Left forelimb (tissue), 1 donor: ENCODE results near the gene NIPSNAP2.
"Not testable (repeated sequence)": the region's sequence is repeated elsewhere in the genome, so short reads cannot be mapped to it uniquely, and the experiment has no call there.

Experiments
- DNase-seq: peaks from one replicate; pipeline ENCODE4 v3.0.0-alpha.2; 2018; ENCODE audit warnings: low spot score

The NIPSNAP2 gene

DNA sequence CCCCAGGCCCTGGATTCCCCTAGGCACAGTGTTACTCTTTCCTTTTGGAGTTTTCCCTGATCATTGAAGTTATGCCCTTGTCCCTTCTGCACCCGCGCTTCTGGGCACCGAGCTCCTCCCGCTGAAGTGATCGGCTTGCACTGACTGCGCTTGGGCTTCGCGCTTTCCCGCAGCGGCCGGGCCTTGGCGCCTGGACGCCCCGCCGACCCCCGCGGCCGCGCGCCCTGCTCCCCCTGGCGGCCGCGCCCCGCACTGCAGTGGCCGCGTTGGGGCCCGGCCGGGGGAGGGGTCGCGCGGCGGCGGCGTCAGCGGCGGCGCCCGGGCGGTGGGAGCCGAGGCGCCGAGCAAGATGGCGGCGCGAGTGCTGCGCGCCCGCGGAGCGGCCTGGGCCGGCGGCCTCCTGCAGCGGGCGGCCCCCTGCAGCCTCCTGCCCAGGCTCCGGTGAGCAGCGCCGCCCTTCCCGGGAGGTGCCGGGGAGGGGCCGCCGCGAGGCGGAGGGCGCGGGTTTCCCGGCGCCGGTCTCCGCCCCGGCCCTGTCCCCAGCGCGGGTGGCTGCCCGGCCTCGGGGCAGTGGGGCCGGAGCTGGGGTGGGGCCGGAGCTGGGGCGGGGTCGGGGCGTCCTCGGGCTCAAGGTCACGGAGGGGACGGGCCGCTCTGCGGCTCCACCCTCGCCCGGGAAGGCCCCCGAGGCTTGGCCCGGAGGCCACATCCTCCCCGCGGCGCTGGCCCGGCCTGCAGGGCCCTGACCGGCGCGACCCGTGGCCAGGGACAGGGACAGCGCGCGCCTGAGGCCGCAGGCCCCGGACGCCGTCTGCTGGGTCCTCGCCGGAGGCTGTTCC is at the start of gene NIPSNAP2:
Gene NIPSNAP2 (plus strand): TSS at position 325 of the 839 bp plus-strand sequence. CDS start 25 bp downstream, at position 350.
- DNase-seq = peak; percentile 86

DNA sequence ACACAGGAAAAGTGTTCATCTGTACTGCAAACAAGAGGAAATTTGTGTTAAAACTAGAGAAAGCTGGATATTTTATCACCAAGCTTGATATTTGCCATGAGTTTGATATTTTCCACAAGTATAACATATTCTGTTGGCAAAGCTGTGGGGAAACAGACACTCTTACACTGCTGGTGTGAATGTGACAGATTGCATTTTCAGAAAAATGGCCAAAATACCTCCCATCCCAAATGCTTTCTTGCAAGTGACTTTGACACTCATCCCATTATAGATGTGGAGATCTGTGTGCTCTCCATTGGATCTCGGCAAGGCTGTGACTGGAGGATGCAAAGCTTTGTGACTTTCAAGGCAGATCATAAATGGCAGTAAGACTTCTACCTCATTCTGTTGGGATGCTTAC is 46.6 kb upstream of the NIPSNAP2 start:
- DNase-seq = no peak

DNA sequence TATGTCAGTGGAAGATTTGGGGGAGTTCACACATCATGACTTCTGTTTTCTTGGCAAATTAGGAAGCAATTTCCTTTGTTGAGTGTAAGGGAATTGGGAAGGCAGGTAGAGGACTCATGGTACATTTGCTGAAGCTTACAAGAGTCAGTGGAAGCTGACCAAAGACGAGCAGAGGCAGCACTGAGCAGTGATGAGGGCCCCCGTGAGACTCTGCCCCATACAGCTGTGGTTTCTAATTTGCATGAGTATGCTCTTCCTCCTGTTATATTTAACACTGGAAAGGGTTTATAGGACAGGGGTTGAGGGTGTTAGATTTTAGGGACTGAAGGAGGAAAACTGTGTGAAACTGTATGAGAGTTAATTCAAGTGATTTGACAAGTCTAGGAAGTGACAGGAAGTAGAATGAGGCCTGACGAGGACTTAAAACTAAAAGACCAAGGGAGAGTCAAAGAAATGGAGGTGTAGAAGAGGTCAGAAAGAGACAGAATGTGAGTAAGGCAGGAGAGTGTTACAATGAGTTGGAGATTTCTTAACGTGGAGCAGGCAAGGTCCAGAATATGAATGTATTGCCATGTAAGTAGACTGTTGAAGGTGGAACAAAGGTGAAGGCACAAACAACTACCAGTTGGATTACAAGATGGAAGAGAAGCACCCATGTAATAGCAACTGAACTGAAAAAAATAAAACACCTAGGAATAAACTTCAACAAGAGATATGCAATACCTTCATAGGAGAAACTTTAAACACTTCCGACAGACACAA is 36.2 kb upstream of the NIPSNAP2 start:
- DNase-seq = no peak

DNA sequence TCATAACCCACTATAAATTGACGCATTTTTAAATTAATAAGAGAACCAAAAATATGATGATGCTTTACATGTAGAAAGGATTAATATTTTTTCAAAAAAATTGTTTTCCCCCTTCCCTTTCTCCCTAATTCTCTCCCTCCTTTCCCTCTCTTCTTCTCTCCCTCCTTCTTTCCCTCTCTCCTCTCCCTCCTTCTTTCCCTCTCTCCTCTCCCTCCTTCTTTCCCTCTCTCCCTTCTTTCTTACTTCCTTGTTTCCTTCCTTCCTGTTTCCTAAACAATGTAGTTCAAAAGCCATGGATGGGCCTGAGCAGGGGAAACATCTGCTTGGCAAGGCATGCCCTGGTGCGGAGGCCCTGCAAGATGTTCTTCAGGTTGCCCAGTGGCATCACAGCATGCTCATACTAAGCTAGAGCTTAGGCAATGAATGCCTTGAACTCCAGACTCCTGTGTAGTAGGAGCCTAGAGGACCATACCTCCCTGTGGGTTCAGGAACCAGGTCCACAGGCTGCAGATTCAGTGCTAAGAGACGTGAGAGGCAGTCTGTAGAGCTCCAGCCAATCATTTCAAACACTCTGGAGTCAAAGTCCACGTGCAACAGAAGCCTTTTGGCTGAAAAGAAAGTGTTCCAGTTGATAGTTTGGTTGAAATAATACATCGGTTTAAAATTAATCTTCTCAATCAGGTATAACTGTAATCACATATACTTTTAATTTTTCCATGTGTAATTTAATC is 32.8 kb upstream of the NIPSNAP2 start:
- DNase-seq = no peak

DNA sequence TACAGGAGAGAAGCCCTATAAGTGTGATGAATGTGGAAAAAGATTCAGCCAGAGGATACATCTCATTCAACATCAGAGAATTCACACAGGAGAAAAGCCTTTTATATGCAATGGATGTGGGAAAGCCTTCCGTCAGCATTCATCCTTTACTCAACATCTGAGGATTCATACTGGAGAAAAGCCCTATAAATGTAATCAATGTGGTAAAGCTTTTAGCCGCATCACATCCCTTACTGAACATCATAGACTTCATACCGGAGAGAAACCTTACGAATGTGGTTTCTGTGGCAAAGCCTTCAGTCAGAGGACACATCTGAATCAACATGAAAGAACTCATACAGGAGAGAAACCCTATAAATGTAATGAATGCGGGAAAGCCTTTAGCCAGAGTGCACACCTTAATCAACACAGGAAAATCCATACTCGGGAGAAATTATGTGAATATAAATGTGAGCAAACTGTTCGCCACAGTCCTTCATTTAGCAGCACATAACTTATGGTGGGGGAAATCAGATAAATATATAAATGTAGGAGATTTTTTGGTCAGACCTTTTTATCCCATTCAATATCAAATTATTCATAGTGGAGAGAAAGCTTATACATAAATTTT is 24.8 kb upstream of the NIPSNAP2 start:
- no peak for DNase-seq

DNA sequence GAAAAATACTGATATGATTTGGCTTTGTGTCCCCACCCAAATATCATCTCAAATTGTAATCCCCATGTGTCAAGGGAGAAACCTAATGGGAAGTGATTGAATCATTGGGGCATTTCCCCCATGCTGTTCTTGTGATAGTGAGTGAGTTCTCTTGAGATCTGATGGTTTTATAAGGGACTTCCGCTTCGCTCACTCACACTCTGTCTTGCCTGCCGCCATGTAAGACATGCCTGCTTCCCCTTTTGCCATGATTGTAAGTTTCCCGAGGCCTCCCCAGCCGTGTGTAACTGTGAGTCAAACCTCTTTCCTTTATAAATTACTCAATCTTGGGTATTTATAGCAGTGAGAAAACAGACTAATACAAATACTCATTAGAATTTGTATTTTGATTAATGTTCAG is 17.8 kb upstream of the NIPSNAP2 start:
- DNase-seq = no peak

DNA sequence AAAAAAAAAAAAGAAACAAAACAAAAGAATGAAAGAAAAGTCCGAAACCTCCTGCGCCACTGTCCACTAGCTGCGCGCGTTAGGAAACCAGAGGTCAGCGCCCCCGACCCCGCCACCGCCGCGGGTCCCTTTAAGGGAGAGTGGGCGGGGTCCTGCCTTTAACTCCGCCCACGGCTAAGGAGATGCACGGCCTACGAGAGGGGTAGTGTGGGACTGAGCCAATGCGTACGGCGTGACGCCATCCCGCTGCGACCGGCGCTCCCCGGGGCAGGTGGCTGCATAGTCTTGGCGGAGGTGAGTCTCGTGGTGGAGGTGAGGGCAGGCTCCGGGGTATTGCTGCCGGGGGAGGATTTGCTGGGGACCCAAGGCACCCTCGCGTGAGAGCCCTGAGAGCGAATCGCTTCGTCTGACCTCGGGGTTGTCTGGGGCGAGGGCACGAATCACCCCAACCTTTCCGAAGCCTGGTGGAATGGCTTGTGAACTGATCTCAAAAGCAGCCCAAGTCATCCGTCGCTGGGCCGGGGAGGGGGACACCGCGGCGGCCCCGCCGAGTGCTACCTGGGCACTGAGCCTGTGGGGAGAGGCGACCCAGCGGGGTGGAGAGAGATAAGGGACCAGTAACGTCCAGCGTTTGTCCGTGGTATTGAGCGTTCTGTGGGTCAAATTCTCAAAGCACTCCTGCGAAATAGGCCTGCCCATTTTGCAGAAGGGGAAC is 12.6 kb upstream of the NIPSNAP2 start, which contains the start of gene MRPS17:
Gene MRPS17 (plus strand): TSS at position 241 of the 715 bp plus-strand sequence. CDS start 1,319 bp downstream, outside the sequence.
- peak; percentile 93 for DNase-seq

DNA sequence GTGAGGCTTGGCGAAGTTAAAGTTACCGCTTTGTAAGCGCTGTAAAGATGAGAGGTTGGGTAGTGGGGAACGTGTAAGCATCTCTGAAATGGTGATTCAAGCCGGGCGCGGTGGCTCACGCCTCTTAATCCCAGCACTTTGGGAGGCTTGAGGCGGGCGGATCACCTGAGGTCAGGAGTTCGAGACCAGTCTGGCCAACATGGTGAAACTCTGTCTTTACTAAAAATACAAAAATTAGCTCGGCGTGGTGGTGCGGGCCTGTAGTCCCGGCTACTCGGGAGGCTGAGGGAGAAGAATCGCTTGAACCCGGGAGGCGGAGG is 12.1 kb upstream of the NIPSNAP2 start:
- not testable (repeated sequence) for DNase-seq

DNA sequence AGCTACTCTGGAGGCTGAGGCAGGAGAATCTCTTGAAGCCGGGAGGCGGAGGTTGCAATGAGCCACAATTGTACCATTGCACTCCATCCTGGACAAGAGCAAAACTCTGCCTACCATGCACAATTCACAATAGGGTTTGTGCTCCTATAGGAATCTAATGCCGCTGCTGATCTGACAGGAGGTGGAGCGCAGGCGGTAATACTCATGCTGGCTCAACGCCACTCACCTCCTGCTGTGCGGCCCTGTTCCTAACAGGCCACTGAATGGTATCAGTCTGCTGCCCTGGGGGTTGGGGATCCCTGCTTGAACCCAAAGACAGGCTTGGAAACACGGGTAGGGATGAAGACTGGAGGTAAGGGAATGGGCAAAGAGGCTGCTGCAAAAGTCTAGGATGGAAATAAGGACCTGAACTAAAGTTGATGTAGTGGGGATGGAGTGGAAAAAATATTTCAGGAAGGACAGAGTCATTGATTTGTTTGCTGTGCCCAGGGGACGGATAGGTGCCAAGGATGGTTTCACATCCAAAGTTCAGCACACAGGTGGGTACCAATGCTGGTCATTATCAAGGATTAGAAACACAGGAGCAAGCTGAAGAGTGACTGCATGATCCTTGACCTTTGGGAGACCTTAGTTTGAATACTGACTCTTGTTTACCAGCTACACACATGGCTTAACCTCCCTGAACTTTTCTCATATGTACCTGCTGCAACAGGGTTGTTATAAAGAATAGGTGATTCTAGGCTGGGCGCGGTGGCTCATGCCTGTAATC is 10.5 kb upstream of the NIPSNAP2 start:
- no peak for DNase-seq

DNA sequence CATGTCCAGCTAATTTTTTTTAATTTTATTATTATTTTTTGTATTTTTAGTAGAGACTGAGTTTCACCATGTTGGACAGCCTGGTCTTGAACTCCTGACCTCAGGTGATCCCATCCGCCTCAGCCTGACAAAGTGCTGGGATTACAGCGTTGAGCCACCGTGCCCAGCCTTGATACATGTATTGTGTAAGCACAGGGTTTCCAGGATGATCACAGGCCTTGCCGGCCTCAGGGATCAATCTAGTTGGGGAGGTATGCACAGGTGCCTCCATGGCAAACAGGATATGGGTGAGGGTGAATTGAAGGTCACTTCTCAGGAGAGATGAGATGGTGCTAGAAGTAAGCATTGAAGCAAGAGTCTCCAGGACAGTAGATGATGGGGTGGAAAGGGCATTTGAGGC is 7.2 kb upstream of the NIPSNAP2 start:
- no peak for DNase-seq

DNA sequence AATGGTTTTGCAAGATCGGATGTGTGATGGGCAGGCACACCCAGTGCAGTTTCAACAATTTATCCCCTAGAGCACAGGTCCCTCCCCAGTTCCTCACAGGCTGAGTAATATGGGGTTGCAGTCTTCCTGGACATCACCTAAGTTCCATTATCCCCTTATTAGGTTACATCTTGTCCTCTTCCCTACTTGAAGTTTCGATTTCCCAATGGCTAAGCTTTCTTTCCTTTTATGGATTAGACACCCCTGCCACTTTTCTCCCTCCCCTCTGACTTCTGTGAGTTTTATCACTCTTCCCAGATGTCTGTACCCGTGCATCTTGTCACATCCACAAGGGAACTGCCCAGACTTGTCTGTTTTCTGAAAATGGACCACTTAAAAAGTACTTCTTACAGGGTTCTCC is 2.4 kb upstream of the NIPSNAP2 start:
- DNase-seq = no peak

DNA sequence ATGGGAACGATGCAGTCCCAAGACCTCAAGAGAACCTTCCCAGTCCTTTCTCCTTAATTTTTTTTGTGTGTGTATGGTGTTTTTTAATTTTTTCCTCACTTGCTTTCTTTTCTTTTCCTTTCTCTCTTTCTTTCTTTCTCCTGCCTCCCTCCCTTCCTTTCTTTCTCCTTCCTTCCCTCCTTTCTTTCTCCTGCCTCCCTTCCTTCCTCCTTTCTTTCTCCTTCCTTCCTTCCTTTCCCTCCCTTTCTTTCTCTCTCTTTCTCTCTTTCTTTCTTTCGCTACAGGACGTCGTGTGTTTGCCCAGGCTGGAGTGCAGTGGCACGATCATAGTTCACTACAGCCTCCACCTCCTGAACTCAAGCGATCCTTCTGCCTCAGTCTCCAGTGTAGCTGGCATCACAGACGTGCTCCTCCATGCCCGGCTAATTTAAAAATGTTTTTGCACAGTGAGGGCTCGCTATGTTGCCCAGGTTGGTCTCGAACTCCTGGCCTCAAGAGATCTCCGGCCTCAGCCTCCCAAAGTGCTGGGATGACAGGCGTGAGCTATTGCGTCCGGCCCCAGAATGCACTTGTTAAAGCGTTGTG is 709 bp upstream of the NIPSNAP2 start:
- DNase-seq = no peak

DNA sequence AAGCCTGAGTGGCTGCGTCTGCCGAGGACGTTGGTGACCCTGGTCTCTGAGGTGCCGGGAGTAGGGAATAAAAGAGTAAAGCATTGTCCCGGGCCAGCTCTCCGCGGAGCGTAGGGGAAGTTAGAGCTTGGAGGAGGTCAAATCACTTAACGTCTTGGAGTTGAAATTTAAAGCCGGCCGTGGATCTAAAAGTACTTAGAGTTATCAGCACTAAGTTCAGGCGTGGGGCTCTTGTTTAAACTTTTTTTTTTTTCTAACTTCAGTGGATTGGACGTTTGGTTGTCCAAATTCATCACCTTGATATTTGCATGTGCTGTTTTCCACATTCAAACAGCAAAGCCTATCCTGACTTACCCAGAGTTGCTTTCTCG is 700 bp downstream of the NIPSNAP2 start:
- no peak for DNase-seq

DNA sequence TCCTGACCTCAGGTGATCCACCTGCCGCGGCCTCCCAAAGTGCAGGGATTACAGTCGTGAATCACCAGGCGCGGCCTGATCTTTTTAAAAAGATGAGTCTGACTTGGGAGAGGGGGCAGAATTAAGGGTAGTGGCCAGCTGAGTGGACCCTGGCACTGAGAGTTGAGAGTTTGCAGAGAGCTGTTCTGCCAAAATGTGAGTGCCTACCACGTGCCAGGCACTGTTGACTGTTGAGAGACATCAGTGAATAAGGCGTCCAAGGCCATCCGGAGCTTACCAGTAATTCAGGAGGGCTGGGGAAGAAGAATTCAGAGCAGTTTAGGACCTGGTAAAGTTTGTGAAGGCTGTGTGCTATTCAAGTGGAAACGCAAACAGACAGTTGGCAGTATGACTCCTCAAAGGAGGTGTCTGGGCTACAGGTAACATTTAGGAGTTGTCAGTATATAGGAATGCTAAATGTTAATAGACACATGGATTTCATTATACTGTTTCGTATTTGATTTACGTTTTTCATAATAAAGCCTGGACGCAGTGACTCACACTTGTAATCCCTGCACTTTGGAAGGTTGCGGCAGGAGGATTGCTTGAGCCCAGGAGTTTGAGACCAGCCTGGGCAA is 1.5 kb downstream of the NIPSNAP2 start:
- no peak for DNase-seq

DNA sequence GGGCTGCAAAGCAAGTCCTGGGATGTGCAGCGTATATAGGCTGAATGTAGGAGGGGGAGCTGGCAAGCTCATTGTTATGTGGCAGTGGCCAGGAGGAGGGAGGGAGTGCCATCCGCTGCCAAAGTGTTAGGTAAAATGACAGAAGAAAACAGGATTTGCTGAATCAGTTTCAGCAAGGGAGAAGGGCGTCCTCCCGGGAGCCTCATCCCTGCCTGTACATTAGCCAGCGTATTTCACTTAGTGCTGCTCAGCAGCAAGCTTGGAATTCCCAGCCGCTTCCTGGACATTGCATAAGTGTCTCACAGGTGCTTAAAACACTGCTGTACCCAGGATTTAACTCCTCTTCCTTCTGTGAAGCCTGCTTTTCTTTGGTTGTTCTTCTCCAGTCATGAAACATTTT is 2.5 kb downstream of the NIPSNAP2 start:
- no peak for DNase-seq

DNA sequence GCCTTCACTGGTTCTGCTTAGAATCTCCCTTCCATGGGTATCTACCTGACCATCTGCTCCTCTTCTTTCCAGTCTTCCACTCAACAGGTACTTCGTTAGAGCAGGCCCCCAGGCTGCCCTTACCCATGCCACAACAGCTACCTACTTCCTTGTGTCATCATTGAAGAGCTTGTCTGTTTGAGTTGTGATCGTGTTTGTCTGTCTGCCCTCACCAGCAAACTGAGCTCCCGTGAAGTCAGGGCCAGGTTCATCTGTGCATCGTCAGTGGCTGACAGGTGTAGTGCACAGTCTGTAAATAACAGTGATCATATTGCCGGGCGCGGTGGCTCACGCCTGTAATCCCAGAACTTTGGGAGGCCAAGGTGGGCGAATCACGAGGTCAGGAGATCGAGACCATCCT is 5.0 kb downstream of the NIPSNAP2 start:
- DNase-seq = no peak

DNA sequence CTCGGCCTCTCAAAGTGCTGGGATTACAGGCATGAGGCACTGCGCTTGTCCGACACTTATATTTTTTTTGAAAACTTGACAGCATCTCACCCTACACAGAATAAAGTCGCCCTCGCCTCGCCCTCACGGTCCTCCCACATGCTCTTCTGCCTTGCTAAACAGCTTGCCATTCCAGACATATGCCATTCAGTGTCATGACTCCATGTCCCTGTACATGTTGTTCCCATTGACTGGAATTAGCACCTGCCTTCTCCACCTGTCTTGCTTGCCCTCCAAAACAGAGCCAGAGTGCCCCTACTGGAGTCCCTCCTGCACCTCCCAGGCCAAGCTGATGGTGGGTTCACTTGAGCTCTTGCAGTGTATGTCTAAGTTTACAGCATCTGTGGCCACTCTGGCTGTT is 6.2 kb downstream of the NIPSNAP2 start:
- DNase-seq = no peak

DNA sequence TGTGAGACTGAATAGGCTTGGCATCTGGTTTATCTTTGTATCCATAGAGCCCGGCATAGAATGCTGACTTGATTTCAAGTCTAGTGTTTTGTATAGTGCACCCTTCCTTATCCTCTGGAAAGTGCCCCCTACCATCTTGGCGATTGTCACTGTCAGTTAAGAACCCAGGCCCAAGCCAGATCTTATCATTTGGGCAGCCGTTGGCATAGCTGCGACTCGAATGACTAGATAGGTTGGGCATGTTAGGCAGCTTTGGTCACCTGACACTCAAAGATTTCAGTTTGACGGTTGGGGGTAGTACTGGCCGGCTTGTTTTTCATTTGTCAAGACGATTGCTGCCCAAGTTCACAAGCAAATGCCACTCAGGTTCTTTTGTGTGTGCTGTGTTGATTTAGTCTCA is 6.6 kb downstream of the NIPSNAP2 start:
- no peak for DNase-seq

DNA sequence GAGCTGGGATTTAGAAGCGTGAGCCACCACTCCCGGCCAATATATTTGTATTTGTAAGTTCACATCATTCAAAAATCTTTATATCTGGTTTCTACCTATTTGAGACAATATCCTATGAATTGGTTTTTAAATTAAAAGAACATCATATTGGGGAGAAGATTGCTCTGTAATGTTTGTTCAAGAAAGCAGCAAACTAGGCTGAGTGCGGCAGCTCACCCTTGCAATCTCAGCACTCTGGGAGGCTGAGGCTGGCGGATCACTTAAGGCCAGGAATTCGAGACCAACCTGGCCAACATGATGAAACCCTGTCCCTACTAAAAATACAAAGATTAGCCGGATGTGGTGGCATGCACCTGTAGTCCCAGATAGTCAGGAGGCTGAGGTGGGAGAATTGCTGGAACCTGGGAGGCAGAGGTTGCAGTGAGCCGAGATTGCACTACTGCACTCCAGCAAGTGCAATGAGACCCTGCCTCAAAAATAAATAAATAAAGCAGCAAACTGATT is 9.4 kb downstream of the NIPSNAP2 start:
- no peak for DNase-seq
